ENCODE results near the gene RNF214.

Gene RNF214

DNA sequence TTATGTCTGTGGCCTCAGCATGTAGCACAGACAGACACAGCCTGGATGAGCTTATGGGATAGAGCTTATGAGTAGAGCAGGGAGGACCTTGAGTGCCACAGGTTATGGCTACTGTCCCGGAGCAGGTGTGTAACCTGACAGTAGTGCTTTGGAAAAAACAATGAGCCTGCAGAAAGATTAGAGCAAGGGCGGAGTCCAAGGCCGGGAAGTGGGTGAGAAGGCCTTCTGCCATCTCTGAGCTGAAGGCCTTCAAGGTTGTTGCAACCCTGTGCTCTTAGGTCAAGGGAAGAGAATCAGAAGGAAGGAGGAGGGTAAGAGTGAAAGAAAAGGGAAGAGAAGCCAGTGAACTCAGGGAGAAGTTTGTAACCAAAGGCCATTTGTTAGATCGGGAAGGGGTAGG, 37.2 kb upstream of the RNF214 start:
- TF ChIP-seq CTCF (IDR thresholded peaks at IDR 0.05), result no peak

- TF ChIP-seq CTCF (IDR thresholded peaks at IDR 0.05), result no peak
These were observed 36.7 kb upstream of the RNF214 start for GRCh38 chr11:117195761-117196160.

DNA sequence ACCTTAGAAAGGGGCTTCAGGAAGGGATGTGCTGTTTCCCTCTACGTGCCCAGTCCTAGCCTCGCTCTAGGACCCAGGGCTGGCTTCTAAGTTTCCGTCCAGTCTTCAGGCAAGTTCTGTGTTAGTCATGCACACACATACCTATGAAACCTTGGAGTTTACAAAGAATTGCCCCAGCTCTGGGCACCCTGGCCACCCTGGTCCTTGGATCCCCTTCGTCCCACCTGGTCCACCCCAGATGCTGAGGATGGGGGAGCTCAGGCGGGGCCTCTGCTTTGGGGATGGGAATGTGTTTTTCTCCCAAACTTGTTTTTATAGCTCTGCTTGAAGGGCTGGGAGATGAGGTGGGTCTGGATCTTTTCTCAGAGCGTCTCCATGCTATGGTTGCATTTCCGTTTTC, 35.5 kb upstream of the RNF214 start:
- TF ChIP-seq CTCF (IDR thresholded peaks at IDR 0.05), result no peak

- peak; percentile 43 for TF ChIP-seq CTCF (IDR thresholded peaks at IDR 0.05)
These were observed 34.7 kb upstream of the RNF214 start for GRCh38 chr11:117197516-117198456.

DNA sequence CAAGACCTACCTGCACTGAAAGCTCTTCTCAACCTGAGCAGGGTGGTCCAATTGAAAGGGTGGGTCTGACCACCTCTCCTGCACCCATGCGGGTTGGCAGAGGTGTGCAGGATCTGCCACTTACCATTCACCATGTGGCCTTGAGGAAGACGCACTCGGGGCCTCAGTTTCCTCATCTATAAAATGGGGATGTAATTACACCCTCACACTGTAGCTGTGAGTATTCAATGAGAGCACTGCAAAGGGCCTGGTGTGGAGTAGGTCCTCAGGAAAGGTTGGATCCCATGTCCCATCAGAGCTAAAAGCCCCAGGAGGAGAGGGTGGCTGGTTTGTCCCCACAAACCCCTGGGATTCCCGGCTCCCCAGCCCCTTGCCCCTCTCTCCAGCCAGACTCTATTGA, 33.9 kb upstream of the RNF214 start:
- TF ChIP-seq CTCF (IDR thresholded peaks at IDR 0.05), result no peak

- no peak for TF ChIP-seq CTCF (IDR thresholded peaks at IDR 0.05)
These were observed 33.2 kb upstream of the RNF214 start, which contains the start of gene TAGLN for GRCh38 chr11:117199053-117199915. Gene TAGLN (plus strand): TSS chr11:117199370. CDS start chr11:117203014, 3,644 bp downstream.

DNA sequence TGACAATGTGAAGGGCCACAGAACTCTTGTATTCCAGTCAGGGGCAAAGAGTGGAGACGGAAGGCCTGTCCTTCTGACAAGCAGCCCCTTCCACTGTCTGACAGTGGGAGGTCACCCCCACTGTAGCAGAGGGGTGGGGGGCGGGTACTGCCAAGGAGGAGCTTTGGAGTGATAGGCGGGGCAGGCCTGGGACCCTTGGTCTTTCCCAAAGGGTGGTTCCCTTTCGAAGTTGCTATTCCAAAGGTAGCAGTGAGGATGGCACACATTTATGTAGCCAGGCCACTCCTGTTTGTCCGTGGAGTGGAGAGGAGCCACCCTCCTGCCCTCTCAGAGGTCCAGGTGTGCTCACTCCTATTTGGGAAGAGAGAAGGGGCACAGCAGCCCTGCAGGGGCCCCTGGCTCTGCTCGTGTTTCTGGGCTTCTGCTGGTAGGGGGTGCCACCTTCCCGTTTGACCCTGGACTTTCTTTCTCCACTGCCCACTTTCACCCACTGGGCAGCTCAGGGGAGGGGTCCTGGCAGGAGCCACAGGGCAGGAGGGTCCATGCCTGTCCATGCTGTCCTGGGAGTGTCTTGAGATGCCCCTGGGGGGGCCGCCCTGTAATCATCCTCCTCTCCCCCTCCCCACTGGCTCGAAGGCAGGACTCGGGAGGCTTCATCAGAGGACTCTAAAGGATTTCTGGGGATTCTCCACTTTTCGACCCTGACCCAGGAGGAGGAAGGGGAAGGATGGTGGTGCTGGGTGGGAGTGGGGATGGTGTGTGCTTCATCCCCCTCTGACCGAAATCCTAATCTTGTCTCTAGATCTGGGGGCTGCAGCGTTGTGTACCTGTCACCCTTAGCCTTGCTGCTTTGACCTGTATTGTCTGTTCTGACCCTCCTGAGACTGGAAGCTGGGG, 32.3 kb upstream of the RNF214 start:
- no peak for TF ChIP-seq CTCF (IDR thresholded peaks at IDR 0.05)
